Astrocyte of the spinal cord (primary cell): ENCODE data around the gene ZFHX2.

ENCODE experiments used
- DNase-seq: peaks from one replicate; pipeline ENCODE4 v3.0.0; 2011; ENCODE audit warnings: low read depth, low spot score
- H3K4me3 ChIP-seq: 2 replicates; pipeline ENCODE4 v1.5.1; 2011; ENCODE audit warnings: low read depth, mild to moderate bottlenecking, low read length, moderate library complexity
- in situ Hi-C: cut with HindIII; loops from 2 replicates; pipeline ENCODE4 v1.10.0; 2017; ENCODE audit warnings: low sequenced_read_pairs
- TF ChIP-seq, protein P1 (sequence below): IDR thresholded peaks from 2 replicates; pipeline ENCODE4 v1.5.1; 2012; ENCODE audit warnings: low read depth, mild to moderate bottlenecking, low read length, inconsistent platforms

The ZFHX2 gene

DNA sequence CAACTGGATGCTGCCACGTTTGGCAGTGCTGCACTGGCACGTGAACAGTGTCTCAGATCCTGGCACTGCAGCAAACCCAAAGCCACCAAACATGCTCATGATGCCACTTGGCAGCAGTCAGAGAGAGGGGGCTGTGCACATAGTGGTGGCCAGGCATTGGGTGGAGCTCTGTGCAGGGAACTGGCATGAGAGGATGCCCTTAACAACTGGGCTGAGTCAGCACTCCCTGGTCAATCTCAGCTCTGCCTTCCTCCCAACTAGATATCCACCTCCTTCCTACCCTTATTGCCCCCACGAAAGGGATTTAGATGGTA lies 37.0 kb downstream of the ZFHX2 start:
- no peak for DNase-seq
- in situ Hi-C loops: no loop called here
- H3K4me3 ChIP-seq: no peak overlapping the region
- TF ChIP-seq, protein P1, sequence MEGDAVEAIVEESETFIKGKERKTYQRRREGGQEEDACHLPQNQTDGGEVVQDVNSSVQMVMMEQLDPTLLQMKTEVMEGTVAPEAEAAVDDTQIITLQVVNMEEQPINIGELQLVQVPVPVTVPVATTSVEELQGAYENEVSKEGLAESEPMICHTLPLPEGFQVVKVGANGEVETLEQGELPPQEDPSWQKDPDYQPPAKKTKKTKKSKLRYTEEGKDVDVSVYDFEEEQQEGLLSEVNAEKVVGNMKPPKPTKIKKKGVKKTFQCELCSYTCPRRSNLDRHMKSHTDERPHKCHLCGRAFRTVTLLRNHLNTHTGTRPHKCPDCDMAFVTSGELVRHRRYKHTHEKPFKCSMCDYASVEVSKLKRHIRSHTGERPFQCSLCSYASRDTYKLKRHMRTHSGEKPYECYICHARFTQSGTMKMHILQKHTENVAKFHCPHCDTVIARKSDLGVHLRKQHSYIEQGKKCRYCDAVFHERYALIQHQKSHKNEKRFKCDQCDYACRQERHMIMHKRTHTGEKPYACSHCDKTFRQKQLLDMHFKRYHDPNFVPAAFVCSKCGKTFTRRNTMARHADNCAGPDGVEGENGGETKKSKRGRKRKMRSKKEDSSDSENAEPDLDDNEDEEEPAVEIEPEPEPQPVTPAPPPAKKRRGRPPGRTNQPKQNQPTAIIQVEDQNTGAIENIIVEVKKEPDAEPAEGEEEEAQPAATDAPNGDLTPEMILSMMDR: no peak

- TF ChIP-seq, protein P1: no peak
- H3K4me3 ChIP-seq: no peak overlapping the region
- in situ Hi-C loops: no loop called here
- DNase-seq: no peak
These were observed 37.5 kb downstream of the ZFHX2 start for GRCh38 chr14:23513818-23514643.

DNA sequence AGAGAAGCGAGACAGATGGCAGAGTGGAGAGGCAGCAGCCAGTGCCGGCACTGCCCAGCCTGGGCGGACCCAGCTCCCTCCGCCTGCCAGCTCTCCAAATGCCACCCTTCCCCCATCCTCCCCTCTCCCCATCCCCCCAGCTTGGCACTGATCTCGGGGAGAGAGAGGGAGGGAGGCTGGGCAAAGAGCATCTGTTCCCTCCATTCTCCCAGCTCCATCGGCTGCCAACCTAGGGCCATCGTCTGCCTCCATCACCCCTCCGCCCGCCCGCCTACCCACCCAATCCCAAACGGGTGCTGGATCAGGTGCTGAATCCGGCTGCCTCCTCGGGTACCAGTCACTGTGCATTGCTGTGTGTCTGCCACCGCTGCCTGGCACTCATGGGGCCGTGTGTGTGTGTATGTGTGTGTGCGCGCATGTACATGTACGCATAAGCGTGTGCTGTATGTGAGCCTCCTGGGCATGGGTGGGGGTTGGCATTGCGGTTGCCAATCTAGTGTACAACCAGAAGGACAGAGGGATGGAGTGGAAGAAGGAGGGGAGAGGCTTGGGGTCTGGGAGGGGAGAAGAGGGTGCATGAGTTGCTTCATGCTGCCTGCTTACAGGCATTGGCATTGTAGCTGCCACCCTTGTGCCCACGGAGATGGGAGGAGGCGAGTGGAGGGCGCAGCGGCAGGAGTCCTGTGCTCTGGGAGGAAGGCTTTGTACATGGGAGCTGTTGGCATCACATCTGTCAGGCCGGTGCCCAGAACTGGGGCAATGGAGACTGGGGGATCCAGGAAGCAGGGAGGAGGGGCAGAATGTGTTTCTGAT lies 38.4 kb downstream of the ZFHX2 start:
- in situ Hi-C loops: no loop called here
- TF ChIP-seq, protein P1: no peak
- no peak for DNase-seq
- no peak overlapping the region for H3K4me3 ChIP-seq

- in situ Hi-C loops: no loop called here
- TF ChIP-seq, protein P1: no peak
- DNase-seq: no peak
- peak overlapping the region; percentile 22 for H3K4me3 ChIP-seq
These were observed 39.4 kb downstream of the ZFHX2 start for GRCh38 chr14:23512156-23512555.

DNA sequence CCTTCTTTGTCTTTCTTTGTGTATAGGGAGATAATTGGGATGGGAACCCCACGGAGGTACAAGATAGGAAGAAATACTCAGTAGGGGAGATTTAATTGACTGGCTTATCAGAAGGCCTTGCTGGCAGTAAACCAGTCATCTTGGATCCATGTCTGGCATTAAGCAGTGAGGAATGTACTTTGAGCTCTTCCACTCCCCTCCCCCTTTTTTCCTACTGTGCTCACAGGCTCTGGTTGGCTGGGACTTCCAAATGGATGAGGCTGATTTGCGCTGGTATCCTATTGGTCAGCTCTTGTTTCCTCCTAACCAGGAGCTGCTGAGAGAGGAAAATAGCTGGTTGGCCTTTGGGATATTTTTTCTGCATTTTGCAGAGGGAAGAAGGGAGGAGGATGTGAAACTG lies 57.3 kb downstream of the ZFHX2 start:
- peak; percentile 22 for DNase-seq
- in situ Hi-C loops: no loop called here
- no peak overlapping the region for H3K4me3 ChIP-seq
- TF ChIP-seq, protein P1: no peak

DNA sequence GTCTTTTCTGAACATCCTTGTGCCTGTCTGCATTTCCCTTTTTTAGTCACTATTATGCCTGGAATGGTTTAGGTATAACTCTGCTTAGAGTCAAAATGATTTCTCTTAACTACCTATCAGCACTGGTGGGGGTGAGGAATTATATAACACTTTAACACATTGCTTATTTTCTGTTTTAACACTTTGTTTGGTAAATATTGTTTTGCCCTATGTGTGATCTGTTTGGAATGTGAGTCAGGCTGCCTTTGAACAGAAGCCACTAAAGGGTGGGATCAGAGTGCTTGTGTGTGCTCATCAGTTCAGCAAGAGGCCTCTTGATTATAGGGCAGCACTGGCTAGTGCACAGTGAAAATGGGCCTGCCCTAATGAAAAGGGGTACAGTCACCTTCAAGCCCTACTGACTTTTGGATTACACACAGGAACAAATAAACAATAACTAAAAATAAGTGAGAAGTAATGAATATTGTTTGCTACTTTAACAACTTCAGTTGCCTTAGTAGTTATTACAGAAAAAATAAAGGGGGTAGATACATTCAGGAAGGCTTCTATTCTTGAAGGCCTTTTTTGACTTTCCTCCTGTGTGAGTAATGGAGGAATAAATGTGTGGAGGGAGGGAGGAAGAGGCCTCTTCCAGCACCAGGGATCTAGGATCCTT lies 58.8 kb downstream of the ZFHX2 start:
- DNase-seq: no peak
- in situ Hi-C loops: no loop called here
- TF ChIP-seq, protein P1: no peak
- no peak overlapping the region for H3K4me3 ChIP-seq
